ENCODE data around the gene CD3E.

DNA sequence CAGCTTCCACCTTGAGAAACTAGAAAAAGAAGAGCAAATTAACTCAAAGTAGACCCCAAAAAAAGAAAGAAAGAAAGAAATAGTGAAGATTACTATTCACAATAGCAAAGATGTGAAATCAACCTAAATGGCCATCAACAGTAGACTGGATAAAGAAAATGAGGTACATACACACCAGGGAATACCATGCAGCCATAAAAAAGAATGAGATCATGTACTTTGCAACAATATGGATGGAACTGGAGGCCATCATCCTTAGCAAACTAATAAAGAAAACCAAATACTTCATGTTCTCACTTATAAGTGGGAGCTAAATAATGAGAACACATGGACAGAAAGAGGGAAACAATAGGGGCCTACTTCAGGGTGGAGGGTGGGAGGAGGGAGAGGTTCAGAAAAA, 24.2 kb downstream of the CD3E start:
- TF ChIP-seq, protein P1, sequence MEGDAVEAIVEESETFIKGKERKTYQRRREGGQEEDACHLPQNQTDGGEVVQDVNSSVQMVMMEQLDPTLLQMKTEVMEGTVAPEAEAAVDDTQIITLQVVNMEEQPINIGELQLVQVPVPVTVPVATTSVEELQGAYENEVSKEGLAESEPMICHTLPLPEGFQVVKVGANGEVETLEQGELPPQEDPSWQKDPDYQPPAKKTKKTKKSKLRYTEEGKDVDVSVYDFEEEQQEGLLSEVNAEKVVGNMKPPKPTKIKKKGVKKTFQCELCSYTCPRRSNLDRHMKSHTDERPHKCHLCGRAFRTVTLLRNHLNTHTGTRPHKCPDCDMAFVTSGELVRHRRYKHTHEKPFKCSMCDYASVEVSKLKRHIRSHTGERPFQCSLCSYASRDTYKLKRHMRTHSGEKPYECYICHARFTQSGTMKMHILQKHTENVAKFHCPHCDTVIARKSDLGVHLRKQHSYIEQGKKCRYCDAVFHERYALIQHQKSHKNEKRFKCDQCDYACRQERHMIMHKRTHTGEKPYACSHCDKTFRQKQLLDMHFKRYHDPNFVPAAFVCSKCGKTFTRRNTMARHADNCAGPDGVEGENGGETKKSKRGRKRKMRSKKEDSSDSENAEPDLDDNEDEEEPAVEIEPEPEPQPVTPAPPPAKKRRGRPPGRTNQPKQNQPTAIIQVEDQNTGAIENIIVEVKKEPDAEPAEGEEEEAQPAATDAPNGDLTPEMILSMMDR (IDR thresholded peaks at IDR 0.05; ENCODE audit: insufficient read depth, low read length, poor library complexity, severe bottlenecking), result no peak
- no peak for TF ChIP-seq EZH2phosphoT487 (conservative IDR thresholded peaks at IDR 0.05; ENCODE audit: low read length)
